WI38 (cell line): Measurements from ENCODE around the gene DHX34.

Experiments used
- H3K4me3 ChIP-seq: 2 replicates; pipeline ENCODE4 v1.5.1; 2011; ENCODE audit warnings: low read depth, mild to moderate bottlenecking, control low read depth, low read length
- TF ChIP-seq, protein P1 (sequence below): IDR thresholded peaks from 2 replicates; pipeline ENCODE4 v1.5.1; 2012; ENCODE audit warnings: low read depth, mild to moderate bottlenecking, control low read depth, low read length

The DHX34 gene

GRCh38 chr19:47423203-47423882, 74.2 kb downstream of the DHX34 start:
- H3K4me3 ChIP-seq = no peak overlapping the region
- TF ChIP-seq, protein P1, sequence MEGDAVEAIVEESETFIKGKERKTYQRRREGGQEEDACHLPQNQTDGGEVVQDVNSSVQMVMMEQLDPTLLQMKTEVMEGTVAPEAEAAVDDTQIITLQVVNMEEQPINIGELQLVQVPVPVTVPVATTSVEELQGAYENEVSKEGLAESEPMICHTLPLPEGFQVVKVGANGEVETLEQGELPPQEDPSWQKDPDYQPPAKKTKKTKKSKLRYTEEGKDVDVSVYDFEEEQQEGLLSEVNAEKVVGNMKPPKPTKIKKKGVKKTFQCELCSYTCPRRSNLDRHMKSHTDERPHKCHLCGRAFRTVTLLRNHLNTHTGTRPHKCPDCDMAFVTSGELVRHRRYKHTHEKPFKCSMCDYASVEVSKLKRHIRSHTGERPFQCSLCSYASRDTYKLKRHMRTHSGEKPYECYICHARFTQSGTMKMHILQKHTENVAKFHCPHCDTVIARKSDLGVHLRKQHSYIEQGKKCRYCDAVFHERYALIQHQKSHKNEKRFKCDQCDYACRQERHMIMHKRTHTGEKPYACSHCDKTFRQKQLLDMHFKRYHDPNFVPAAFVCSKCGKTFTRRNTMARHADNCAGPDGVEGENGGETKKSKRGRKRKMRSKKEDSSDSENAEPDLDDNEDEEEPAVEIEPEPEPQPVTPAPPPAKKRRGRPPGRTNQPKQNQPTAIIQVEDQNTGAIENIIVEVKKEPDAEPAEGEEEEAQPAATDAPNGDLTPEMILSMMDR = no peak

- TF ChIP-seq, protein P1 = peak; percentile 98
- peak overlapping the region; percentile 44 for H3K4me3 ChIP-seq
These were observed 78.4 kb downstream of the DHX34 start for GRCh38 chr19:47427241-47428176.

GRCh38 chr19:47428177-47428894, 79.2 kb downstream of the DHX34 start:
- TF ChIP-seq, protein P1 = no peak
- H3K4me3 ChIP-seq = peak overlapping the region; percentile 52

DNA sequence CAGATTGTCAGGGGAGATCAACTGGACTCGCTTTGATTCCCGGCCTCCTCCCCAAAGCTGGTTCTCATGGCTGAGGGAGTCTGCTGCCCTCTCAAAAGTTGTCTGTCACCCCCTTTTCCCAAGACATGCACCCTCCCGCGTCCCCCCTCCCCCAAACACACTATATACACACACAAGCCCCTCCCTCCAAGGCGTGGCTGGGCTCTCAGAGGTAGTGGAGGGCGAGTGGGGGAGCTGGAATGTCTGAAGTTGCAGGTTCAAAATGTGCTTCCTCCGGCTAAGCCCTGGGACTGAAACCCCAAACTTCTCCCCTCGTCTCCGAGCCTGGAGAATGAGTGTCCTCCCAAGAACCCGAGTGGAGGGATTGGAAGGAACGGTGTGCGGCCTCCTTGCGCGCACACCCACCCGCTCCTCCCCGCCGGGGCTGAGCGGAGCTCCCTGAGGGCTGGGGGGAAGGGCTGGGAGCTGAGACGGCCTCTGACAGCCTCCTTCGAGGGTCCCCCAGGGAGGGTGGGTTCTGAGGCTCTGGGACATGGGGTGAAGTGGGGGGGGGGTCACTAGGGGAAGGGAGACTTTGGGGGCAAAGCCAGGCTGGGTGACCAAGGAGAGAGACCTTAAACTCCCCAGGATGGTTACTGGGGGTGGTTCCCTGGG, 80.2 kb downstream of the DHX34 start:
- no peak overlapping the region for H3K4me3 ChIP-seq
- TF ChIP-seq, protein P1 = no peak

- H3K4me3 ChIP-seq = no peak overlapping the region
- TF ChIP-seq, protein P1 = no peak
These were observed 81.1 kb downstream of the DHX34 start for GRCh38 chr19:47430041-47430802.

GRCh38 chr19:47432091-47432490, 83.0 kb downstream of the DHX34 start:
- TF ChIP-seq, protein P1 = no peak
- no peak overlapping the region for H3K4me3 ChIP-seq
